IMR-90 (cell line): ENCODE data around the gene MON2. TPM values are rescaled to one million over a fixed set of nuclear protein-coding genes. Genes with fewer than 3 reads are reported as not detected.

Experiments
- ATAC-seq: fragments of 200-7000 bp; cut with Tn5 transposase; 2 replicates; pipeline ENCODE4 v1.9.1; 2020; ENCODE audit warnings: low read depth, mild to moderate bottlenecking, moderate library complexity
- BruUV-seq: library from RNA; stranded (reverse); fragments of 400-500 nt; replicated peaks from 2 replicates; lab custom pipeline; 2021; lab: Mats Ljungman, UMichigan
- CTCF ChIA-PET: fragments of 300-600 bp; formaldehyde crosslinking; extraction: SDS; loops from one replicate; lab custom pipeline; 2021; ENCODE audit warnings: antibody characterized with exemption; lab: Yijun Ruan, JAX
- POLR2A ChIA-PET: fragments of 300-600 bp; sonication (Branson Sonifier 250); formaldehyde crosslinking; loops from one replicate; lab custom pipeline; 2022; ENCODE audit warnings: antibody characterized with exemption; ENCODE audit not compliant: unreplicated experiment; lab: Charles Lee
- DNase-seq: peaks from one replicate; pipeline ENCODE4 v3.0.0; 2013
- H2AFZ ChIP-seq: replicated peaks from 2 replicates; pipeline ENCODE3; 2013; ENCODE audit warnings: low read length, mild to moderate bottlenecking; ENCODE audit not compliant: poor library complexity
- H2AK5ac ChIP-seq: 2 replicates; pipeline ENCODE4 v1.6.1; 2013; ENCODE audit warnings: low read depth, low read length, inconsistent platforms
- H2AK9ac ChIP-seq: replicated peaks from 2 replicates; pipeline ENCODE3; 2013; ENCODE audit warnings: mild to moderate bottlenecking, low read depth, low read length, moderate library complexity; ENCODE audit not compliant: poor library complexity
- H2BK120ac ChIP-seq: 2 replicates; pipeline ENCODE4 v1.6.1; 2013; ENCODE audit warnings: low read depth, low read length, inconsistent platforms
- H2BK15ac ChIP-seq: 3 replicates; pipeline ENCODE4 v1.6.1; 2013; ENCODE audit warnings: low read depth, low read length, inconsistent platforms
- H2BK20ac ChIP-seq: 2 replicates; pipeline ENCODE4 v1.6.1; 2013; ENCODE audit warnings: low read depth, mild to moderate bottlenecking, inconsistent platforms, low read length, moderate library complexity
- H2BK5ac ChIP-seq: 2 replicates; pipeline ENCODE4 v1.6.1; 2013; ENCODE audit warnings: mild to moderate bottlenecking, low read depth, low read length, inconsistent platforms; ENCODE audit not compliant: poor library complexity, severe bottlenecking
- H3K14ac ChIP-seq: replicated peaks from 2 replicates; pipeline ENCODE4 v1.6.1; 2013; ENCODE audit warnings: low read depth, low read length, inconsistent platforms
- H3K18ac ChIP-seq: 2 replicates; pipeline ENCODE4 v1.6.1; 2013; ENCODE audit warnings: low read depth, low read length, control low read depth
- H3K23ac ChIP-seq: 2 replicates; pipeline ENCODE4 v1.6.1; 2013; ENCODE audit warnings: low read depth, low read length, inconsistent platforms
- H3K27ac ChIP-seq: 2 replicates; pipeline ENCODE4 v1.5.1; 2013; ENCODE audit warnings: mild to moderate bottlenecking, control low read depth, low read length; ENCODE audit not compliant: insufficient read depth
- H3K27me3 ChIP-seq: 2 replicates; pipeline ENCODE4 v1.6.1; 2013; ENCODE audit warnings: low read length; ENCODE audit not compliant: control insufficient read depth, insufficient read depth
- H3K36me3 ChIP-seq: 2 replicates; pipeline ENCODE4 v1.6.1; 2013; ENCODE audit warnings: low read length, mixed read lengths; ENCODE audit not compliant: control insufficient read depth, insufficient read depth
- H3K4ac ChIP-seq: 2 replicates; pipeline ENCODE4 v1.6.1; 2013; ENCODE audit warnings: low read depth, low read length, inconsistent platforms
- H3K4me1 ChIP-seq: 2 replicates; pipeline ENCODE4 v1.6.1; 2013; ENCODE audit warnings: low read length, mixed read lengths; ENCODE audit not compliant: control insufficient read depth, insufficient read depth
- H3K4me2 ChIP-seq: 2 replicates; pipeline ENCODE4 v1.6.1; 2013; ENCODE audit warnings: low read depth, mild to moderate bottlenecking, control low read depth, low read length, moderate library complexity
- H3K4me3 ChIP-seq: 2 replicates; pipeline ENCODE4 v1.5.1; 2013; ENCODE audit warnings: low read depth, mild to moderate bottlenecking, control low read depth, low read length, moderate library complexity; ENCODE audit not compliant: insufficient read depth
- H3K56ac ChIP-seq: 2 replicates; pipeline ENCODE4 v1.6.1; 2013; ENCODE audit warnings: low read length, inconsistent platforms; ENCODE audit not compliant: insufficient read depth; ENCODE audit errors: extremely low read depth
- H3K79me1 ChIP-seq, 2 experiments: 2 replicates each; pipeline ENCODE4 v1.6.1; 2013; ENCODE audit warnings: low read length in 2 of 2, inconsistent platforms in 1 of 2, low read depth in 1 of 2
- H3K9ac ChIP-seq: 2 replicates; pipeline ENCODE4 v1.6.1; 2013; ENCODE audit warnings: low read depth, low read length, control low read depth
- H3K9me1 ChIP-seq: 2 replicates; pipeline ENCODE4 v1.6.1; 2013; ENCODE audit warnings: low read length, inconsistent platforms; ENCODE audit not compliant: insufficient read depth
- H3K9me3 ChIP-seq: 2 replicates; pipeline ENCODE4 v1.6.1; 2013; ENCODE audit warnings: low read length; ENCODE audit not compliant: control insufficient read depth, insufficient read depth
- H4K20me1 ChIP-seq: 2 replicates; pipeline ENCODE4 v1.6.1; 2013; ENCODE audit warnings: low read length, inconsistent platforms; ENCODE audit not compliant: insufficient read depth
- H4K5ac ChIP-seq: 2 replicates; pipeline ENCODE4 v1.6.1; 2013; ENCODE audit warnings: mild to moderate bottlenecking, low read depth, low read length, control low read depth
- H4K8ac ChIP-seq, 2 experiments: 2 replicates each; pipeline ENCODE4 v1.6.1; 2013; ENCODE audit warnings: low read depth in 2 of 2, low read length in 2 of 2, control low read depth in 1 of 2, inconsistent platforms in 1 of 2
- H4K91ac ChIP-seq: 2 replicates; pipeline ENCODE4 v1.6.1; 2013; ENCODE audit warnings: low read depth, low read length, inconsistent platforms; ENCODE audit not compliant: insufficient read depth
- CEBPB ChIP-seq: IDR thresholded peaks from 2 replicates; pipeline ENCODE4 v1.6.1; 2012; ENCODE audit warnings: low read depth, low read length, improper control_type of control experiment
- WGBS, 2 experiments: methylation state at CpG; one replicate each; pipeline versions ENCODE4 v1.1.5 to v1.1.7; 2013; ENCODE audit warnings: missing lambda C conversion rate in 2 of 2; ENCODE audit not compliant: insufficient read length in 1 of 2; ENCODE audit errors: extremely low coverage in 2 of 2; 5-methylcytosine and 5-hydroxymethylcytosine counted together
- dilution Hi-C: fragments of 300-500 bp; cut with HindIII; formaldehyde crosslinking; loops from one replicate; pipeline ENCODE4 v1.14.3; 2018; ENCODE audit warnings: low sequenced_read_pairs; ENCODE audit not compliant: unreplicated experiment
- in situ Hi-C: fragments of 300-500 bp; cut with MboI; formaldehyde crosslinking; loops from 3 replicates; pipeline ENCODE4 v1.14.3; 2019; ENCODE audit warnings: low sequenced_read_pairs, inconsistent platforms, mixed read lengths
- intact Hi-C: fragments of 100-400 bp; cut with micrococcal nuclease; formaldehyde crosslinking; loops from 2 replicates; pipeline ENCODE4 v1.10.0; 2022
- polyA plus RNA-seq, 3 experiments: library from polyadenylated mRNA; depleted of rRNA; stranded (reverse); fragments of >200 nt; gene quantifications; 2 replicates each; pipeline ENCODE4 v1.2.3, GENCODE V29; 2012; ENCODE audit warnings: low replicate concordance in 1 of 3
- total RNA-seq: library from RNA; depleted of rRNA; stranded (reverse); fragments of >200 nt; gene quantifications from 2 replicates; pipeline ENCODE4 v1.2.3, GENCODE V29; 2012

Gene MON2
- total and polyA plus RNA-seq, 2 of the 4 experiments (the other 2 are of a cell fraction) = 13.2 to 39.3 TPM

- H3K14ac ChIP-seq = no peak overlapping the region
- H3K27ac ChIP-seq = no peak overlapping the region
- intact Hi-C loops (no loop called here), dilution Hi-C loops (no loop called here), in situ Hi-C loops (no loop called here)
- H4K8ac ChIP-seq = no peak overlapping the region
- WGBS, 2 experiments = 100% methylated on average over 2 of the region's 8 CpGs; no CpG with 5 or more reads in 1 of the 2 experiments
- H3K9me3 ChIP-seq = no peaks in the 10 kb centered on the region
- H4K91ac ChIP-seq = no peak overlapping the region
- no peak overlapping the region for H2BK120ac ChIP-seq
- H3K56ac ChIP-seq = no peak overlapping the region
- no peak overlapping the region for H2BK20ac ChIP-seq
- H3K9ac ChIP-seq = no peak overlapping the region
- no peak overlapping the region for H3K4ac ChIP-seq
- no peak overlapping the region for H4K5ac ChIP-seq
- H2BK5ac ChIP-seq = no peak overlapping the region
- H3K4me3 ChIP-seq = no peak overlapping the region
- no peak for TF ChIP-seq CEBPB
- no peak overlapping the region for H2BK15ac ChIP-seq
- no peaks in the 10 kb centered on the region for H3K27me3 ChIP-seq
- POLR2A ChIA-PET = no interaction called here
- H3K4me1 ChIP-seq = no peaks in the 10 kb centered on the region
- BruUV-seq = no TSS peak
- H3K9me1 ChIP-seq = peaks cover under 1% of the 10 kb centered on the region; the same call in 1 of the 2 replicates
- no peak overlapping the region for H2AK9ac ChIP-seq
- H3K18ac ChIP-seq = no peak overlapping the region
- no peak overlapping the region for H3K23ac ChIP-seq
- no peaks in the 10 kb centered on the region for H3K79me1 ChIP-seq
- DNase-seq (no peak), ATAC-seq (no peak)
- CTCF ChIA-PET = interaction anchor here (0.7 kb wide), 1 partner anchor 40 kb away, joined by 3 read pairs; no protein-coding TSS in a partner anchor
- no peaks in the 10 kb centered on the region for H4K20me1 ChIP-seq
- no peak overlapping the region for H3K4me2 ChIP-seq
- no peak overlapping the region for H2AK5ac ChIP-seq
- H3K36me3 ChIP-seq = peaks cover 2% of the 10 kb centered on the region; the same call in 1 of the 2 replicates
- H2AFZ ChIP-seq = no peak overlapping the region
Measured at GRCh38 chr12:62621101-62621638, 154.5 kb downstream of the MON2 start.
